ENCODE data around the gene HMG20B.
"Not testable (repeated sequence)": the region's sequence is repeated elsewhere in the genome, so short reads cannot be mapped to it uniquely, and the experiment has no call there.

Gene HMG20B

DNA sequence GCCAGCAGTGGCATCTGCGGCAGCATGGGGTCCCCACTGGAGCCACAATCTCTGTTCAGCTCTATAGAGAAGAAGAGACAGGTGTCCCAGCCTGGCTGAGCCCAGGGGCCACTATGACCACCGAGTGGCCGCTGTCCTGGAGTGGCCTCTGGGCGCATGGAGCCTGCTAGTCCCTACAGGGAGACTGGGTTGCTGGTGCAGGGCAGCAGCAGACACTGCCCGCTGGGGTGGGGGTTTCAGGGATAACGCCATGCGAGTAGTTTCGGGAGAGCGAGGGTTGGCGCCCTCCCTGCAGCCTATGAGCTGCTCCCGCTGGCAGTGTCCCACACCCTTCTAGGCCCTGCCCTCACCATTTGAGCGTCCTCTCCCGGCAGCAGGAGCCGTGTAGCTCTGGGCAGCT is 44.7 kb upstream of the HMG20B start:
- Histone ChIP-seq H3K27ac (no peak overlapping the region), H3K4me3 (no peak overlapping the region)
- DNase-seq (ENCODE audit: low spot score) = no peak
- TF ChIP-seq, protein P1, sequence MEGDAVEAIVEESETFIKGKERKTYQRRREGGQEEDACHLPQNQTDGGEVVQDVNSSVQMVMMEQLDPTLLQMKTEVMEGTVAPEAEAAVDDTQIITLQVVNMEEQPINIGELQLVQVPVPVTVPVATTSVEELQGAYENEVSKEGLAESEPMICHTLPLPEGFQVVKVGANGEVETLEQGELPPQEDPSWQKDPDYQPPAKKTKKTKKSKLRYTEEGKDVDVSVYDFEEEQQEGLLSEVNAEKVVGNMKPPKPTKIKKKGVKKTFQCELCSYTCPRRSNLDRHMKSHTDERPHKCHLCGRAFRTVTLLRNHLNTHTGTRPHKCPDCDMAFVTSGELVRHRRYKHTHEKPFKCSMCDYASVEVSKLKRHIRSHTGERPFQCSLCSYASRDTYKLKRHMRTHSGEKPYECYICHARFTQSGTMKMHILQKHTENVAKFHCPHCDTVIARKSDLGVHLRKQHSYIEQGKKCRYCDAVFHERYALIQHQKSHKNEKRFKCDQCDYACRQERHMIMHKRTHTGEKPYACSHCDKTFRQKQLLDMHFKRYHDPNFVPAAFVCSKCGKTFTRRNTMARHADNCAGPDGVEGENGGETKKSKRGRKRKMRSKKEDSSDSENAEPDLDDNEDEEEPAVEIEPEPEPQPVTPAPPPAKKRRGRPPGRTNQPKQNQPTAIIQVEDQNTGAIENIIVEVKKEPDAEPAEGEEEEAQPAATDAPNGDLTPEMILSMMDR (IDR thresholded peaks at IDR 0.05) = no peak

DNA sequence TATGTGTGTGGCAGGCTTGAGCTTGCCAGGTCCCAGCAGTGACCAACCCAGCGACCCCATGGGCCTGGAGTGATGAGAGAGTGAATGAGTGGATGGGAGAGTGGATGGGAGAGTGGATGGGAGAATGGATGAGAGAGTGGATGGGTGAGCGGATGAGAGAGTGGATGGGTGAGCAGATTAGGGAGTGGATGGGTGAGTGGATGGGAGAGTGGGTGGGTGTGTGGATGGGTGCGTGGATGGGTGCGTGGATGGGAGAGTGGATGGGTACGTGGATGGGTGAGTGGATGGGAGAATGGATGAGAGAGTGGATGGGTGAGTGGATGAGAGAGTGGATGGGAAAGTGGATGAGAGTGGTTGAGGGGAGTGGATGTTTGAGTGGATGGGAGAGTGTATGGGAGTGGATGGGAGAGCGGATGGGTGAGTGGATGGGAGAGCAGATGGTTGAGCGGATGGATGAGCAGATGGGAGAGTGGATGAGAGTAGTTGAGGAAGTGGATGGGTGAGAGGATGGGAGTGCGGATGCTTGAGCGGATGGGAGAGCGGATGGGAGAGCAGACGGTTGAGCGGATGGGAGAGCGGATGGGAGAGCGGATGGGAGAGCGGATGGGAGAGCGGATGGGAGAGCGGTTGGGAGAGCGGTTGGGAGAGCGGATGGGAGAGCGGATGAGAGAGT is 44.1 kb upstream of the HMG20B start:
- H3K27ac ChIP-seq = no peak overlapping the region
- no peak for DNase-seq (ENCODE audit: low spot score)
- TF ChIP-seq, protein P1 (IDR thresholded peaks at IDR 0.05) = no peak

DNA sequence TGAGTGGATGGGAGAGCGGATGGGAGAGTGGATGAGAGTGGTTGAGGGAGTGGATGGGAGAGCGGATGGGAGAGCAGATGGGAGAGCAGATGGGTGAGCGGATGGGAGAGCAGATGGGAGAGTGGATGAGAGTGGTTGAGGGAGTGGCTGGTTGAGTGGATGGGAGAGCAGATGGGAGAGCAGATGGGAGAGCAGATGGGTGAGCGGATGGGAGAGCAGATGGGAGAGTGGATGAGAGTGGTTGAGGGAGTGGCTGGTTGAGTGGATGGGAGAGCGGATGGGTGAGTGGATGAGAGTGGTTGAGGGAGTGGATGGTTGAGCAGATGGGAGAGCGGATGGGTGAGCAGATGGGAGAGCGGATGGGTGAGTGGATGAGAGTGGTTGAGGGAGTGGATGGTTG is 43.4 kb upstream of the HMG20B start:
- DNase-seq (ENCODE audit: low spot score); H3K4me3 ChIP-seq; H3K27ac ChIP-seq: not testable (repeated sequence)

More for the DNA sequence above, 44.1 kb upstream of the HMG20B start:
- H3K4me3 ChIP-seq = no peak overlapping the region

DNA sequence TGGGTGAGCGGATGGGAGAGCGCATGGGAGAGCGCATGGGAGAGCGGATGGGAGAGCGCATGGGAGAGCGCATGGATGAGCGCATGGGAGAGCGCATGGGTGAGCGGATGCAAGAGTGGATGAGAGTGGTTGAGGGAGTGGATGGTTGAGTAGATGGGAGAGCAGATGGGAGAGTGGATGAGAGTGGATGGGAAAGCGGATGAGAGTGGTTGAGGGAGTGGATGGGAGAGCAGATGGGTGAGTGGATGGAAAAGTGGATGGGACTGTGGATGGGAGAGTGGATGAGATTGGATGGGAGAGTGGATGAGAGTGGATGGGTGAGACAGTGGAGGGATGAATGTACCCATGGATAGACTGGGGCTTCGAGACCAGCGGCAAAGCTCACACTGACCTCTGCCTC is 42.4 kb upstream of the HMG20B start:
- Histone ChIP-seq H3K4me3 (no peak overlapping the region), H3K27ac (no peak overlapping the region)
- DNase-seq (ENCODE audit: low spot score) = no peak
- TF ChIP-seq, protein P1 (IDR thresholded peaks at IDR 0.05) = no peak

DNA sequence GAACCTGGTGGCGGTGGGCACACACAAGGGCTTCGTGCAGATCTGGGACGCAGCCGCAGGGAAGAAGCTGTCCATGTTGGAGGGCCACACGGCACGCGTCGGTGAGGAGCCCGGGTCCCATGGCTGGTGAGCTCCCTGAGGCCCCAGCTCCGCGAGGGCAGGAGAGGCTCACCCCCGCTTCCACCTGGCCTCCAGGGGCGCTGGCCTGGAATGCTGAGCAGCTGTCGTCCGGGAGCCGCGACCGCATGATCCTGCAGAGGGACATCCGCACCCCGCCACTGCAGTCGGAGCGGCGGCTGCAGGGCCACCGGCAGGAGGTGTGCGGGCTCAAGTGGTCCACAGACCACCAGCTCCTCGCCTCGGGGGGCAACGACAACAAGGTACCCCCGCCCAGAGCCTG is 41.0 kb upstream of the HMG20B start:
- H3K4me3 ChIP-seq = no peak overlapping the region
- no peak overlapping the region for H3K27ac ChIP-seq
- DNase-seq (ENCODE audit: low spot score) = no peak
- TF ChIP-seq, protein P1 (IDR thresholded peaks at IDR 0.05) = no peak

DNA sequence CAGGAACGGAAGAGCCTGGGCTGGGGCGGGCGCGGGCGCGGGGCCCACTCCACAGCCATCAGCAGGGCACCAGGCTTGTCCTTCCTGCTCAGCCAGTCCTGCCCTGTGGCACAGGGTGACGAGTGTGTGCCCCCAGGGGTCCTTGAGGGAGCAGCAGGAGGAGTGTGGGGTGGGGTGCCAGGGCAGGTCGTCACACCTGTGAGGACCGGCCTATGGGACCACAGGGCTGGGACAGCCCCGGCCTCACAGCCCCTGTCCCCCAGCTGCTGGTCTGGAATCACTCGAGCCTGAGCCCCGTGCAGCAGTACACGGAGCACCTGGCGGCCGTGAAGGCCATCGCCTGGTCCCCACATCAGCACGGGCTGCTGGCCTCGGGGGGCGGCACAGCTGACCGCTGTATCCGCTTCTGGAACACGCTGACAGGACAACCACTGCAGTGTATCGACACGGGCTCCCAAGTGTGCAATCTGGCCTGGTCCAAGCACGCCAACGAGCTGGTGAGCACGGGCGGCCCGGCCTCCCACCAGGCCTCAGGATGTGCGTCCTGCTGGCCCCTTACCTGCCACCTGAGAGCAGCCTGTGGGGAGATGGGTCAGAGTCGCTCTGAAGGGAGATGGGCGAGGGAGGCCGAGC is 40.5 kb upstream of the HMG20B start:
- no peak overlapping the region for H3K27ac ChIP-seq
- DNase-seq (ENCODE audit: low spot score) = no peak
- TF ChIP-seq, protein P1 (IDR thresholded peaks at IDR 0.05) = no peak
- H3K4me3 ChIP-seq = no peak overlapping the region

DNA sequence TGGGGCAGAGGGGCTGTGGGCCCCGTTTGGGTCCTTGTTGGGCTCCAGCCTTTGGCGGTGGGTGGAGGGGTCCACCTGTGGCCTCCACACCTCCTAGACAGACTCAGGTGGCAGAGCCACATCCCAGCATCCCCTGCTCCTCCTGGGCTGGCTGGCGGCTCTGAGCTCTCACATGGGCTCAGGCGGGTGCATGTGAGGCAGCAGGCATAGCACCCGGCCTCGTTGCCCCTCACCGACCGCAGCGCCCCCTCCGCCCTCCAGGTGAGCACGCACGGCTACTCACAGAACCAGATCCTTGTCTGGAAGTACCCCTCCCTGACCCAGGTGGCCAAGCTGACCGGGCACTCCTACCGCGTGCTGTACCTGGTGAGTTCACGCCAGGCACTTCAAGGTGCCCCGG is 39.7 kb upstream of the HMG20B start:
- Histone ChIP-seq H3K4me3 (no peak overlapping the region), H3K27ac (no peak overlapping the region)
- TF ChIP-seq, protein P1 (IDR thresholded peaks at IDR 0.05) = no peak
- no peak for DNase-seq (ENCODE audit: low spot score)

All from coronary artery (tissue), 2 donors.